K562 (cell line): ENCODE data around the gene HAUS7. TPM values are rescaled to one million over a fixed set of nuclear protein-coding genes. Genes with fewer than 3 reads are reported as not detected.

ENCODE experiments used
- ATAC-seq: fragments of 200-7000 bp; cut with Tn5 transposase; 3 replicates; pipeline ENCODE4 v1.9.1; 2020; ENCODE audit warnings: moderate library complexity
- BruUV-seq: library from RNA; stranded (reverse); fragments of 400-500 nt; replicated peaks from 2 replicates; lab custom pipeline; 2021; lab: Mats Ljungman, UMichigan
- CTCF ChIA-PET: fragments of 300-600 bp; formaldehyde crosslinking; extraction: SDS; loops from one replicate; lab custom pipeline; 2021; ENCODE audit warnings: low intra/inter-chr PET ratio; lab: Yijun Ruan, JAX
- POLR2A ChIA-PET: fragments of 300-600, 350-650 bp; sonication (Branson Sonifier 250); formaldehyde crosslinking; extraction: SDS; loops from one replicate; lab custom pipeline; 2021; ENCODE audit warnings: antibody characterized with exemption, inconsistent platforms; lab: Yijun Ruan, JAX
- DNase-seq, 4 experiments: peaks; one replicate each; pipeline versions ENCODE4 v3.0.0 to v3.0.0-alpha.2; 2011 to 2018; ENCODE audit warnings: low spot score in 3 of 4, mixed read lengths in 3 of 4; ENCODE audit errors: extremely low read depth in 1 of 4
- FAIRE-seq: peaks from 2 replicates; lab custom pipeline; 2011; peaks lifted over from hg19 to GRCh38; lab: Jason Lieb, UNC
- H2AFZ ChIP-seq: 2 replicates; pipeline ENCODE4 v1.6.0; 2011; ENCODE audit warnings: low read depth, low read length, control low read depth, inconsistent platforms
- H3K27ac ChIP-seq: fragments of 200-600 bp; 3 replicates; pipeline ENCODE4 v1.8.0; 2011; ENCODE audit warnings: low read depth, mild to moderate bottlenecking, control low read depth, inconsistent platforms, low read length, moderate library complexity, mixed read lengths; ENCODE audit errors: extremely low read depth
- H3K27me3 ChIP-seq, 2 experiments: fragments of 300-600 bp in 1 of 2; 2 replicates in 1 of 2; 3 replicates in 1 of 2; pipeline versions ENCODE4 v1.6.0 to v1.8.0; 2011; ENCODE audit warnings: inconsistent platforms in 2 of 2, low read length in 2 of 2, mild to moderate bottlenecking in 1 of 2, mixed read lengths in 1 of 2, moderate library complexity in 1 of 2; ENCODE audit not compliant: control insufficient read depth in 2 of 2, insufficient read depth in 2 of 2
- H3K36me3 ChIP-seq: fragments of 300-600 bp; 3 replicates; pipeline ENCODE4 v1.8.0; 2011; ENCODE audit warnings: mild to moderate bottlenecking, low read length, inconsistent platforms; ENCODE audit not compliant: control insufficient read depth, insufficient read depth
- H3K4me1 ChIP-seq, 2 experiments: fragments of 200-600 bp in 1 of 2; replicated peaks in 1 of 2; 2 replicates in 1 of 2; 3 replicates in 1 of 2; pipeline versions ENCODE4 v1.5.1 to v1.8.0; 2011; ENCODE audit warnings: inconsistent platforms in 2 of 2, low read length in 2 of 2, mild to moderate bottlenecking in 1 of 2, mixed read lengths in 1 of 2, moderate library complexity in 1 of 2; ENCODE audit not compliant: control insufficient read depth in 2 of 2, insufficient read depth in 2 of 2
- H3K4me2 ChIP-seq: 2 replicates; pipeline ENCODE4 v1.6.1; 2011; ENCODE audit warnings: low read length, control low read depth, inconsistent platforms, mixed read lengths; ENCODE audit not compliant: insufficient read depth
- H3K4me3 ChIP-seq: fragments of 200-600 bp; sonication (generic), shearing (Covaris generic); 2 replicates; pipeline ENCODE4 v1.5.1; 2016; ENCODE audit warnings: control low read depth, inconsistent platforms
- H3K79me2 ChIP-seq: fragments of 200-600 bp; 3 replicates; pipeline ENCODE4 v1.8.0; 2011; ENCODE audit warnings: low read length, inconsistent platforms; ENCODE audit not compliant: control insufficient read depth, insufficient read depth
- H3K9ac ChIP-seq, 2 experiments: 2 replicates each; pipeline versions ENCODE4 v1.6.0 to v1.6.1; 2011; ENCODE audit warnings: low read depth in 2 of 2, low read length in 2 of 2, control low read depth in 1 of 2, inconsistent platforms in 1 of 2, mild to moderate bottlenecking in 1 of 2, mixed read lengths in 1 of 2; ENCODE audit not compliant: insufficient read depth in 1 of 2
- H3K9me1 ChIP-seq: one replicate; pipeline ENCODE4 v1.6.0; 2011; ENCODE audit warnings: inconsistent platforms, mild to moderate bottlenecking, low read length, moderate library complexity; ENCODE audit not compliant: control insufficient read depth, insufficient read depth
- H3K9me3 ChIP-seq: replicated peaks from 2 replicates; pipeline ENCODE4 v1.5.1; 2011; ENCODE audit warnings: low read depth, low read length, inconsistent platforms; ENCODE audit not compliant: control insufficient read depth, insufficient read depth
- H4K20me1 ChIP-seq: replicated peaks from 2 replicates; pipeline ENCODE4 v1.6.1; 2011; ENCODE audit warnings: low read length, inconsistent platforms, mixed read lengths; ENCODE audit not compliant: control insufficient read depth, insufficient read depth
- MYC ChIP-seq, 2 experiments: fragments of 250-450 bp in 1 of 2; sonication (Bioruptor Pico) in 1 of 2; IDR thresholded peaks; 2 replicates each; pipeline versions ENCODE4 v1.5.1 to v1.6.1; 2012 to 2021; ENCODE audit warnings: low read depth in 2 of 2, borderline replicate concordance in 1 of 2, improper control_type of control experiment in 1 of 2, low read length in 1 of 2, mild to moderate bottlenecking in 1 of 2, moderate library complexity in 1 of 2
- WGBS: fragments of 100-300 bp; shearing (Covaris generic); methylation state at CpG from one replicate; pipeline ENCODE4 v1.1.6; 2016; ENCODE audit warnings: low coverage, mixed read lengths; ENCODE audit not compliant: insufficient coverage; ENCODE audit errors: missing lambda C conversion rate; 5-methylcytosine and 5-hydroxymethylcytosine counted together
- in situ Hi-C: fragments of 300-500 bp; cut with MboI; formaldehyde crosslinking; loops from 4 replicates; pipeline ENCODE4 v1.15.0; 2018; ENCODE audit warnings: inconsistent platforms, mixed read lengths
- intact Hi-C: fragments of 100-400 bp; cut with micrococcal nuclease; formaldehyde crosslinking; loops from 2 replicates; pipeline ENCODE4 v1.14.2; 2022
- polyA plus RNA-seq, 8 experiments: library from polyadenylated mRNA; depleted of rRNA in 4 of 8; stranded (reverse) in 5 of 8; unstranded in 3 of 8; fragments of >200 nt; fragmentation: Nextera tagmentation in 2 of 8; fragmentation: Illumina TruSeq in 1 of 8; extraction: Ambion mirVana in 2 of 8; extraction: Trizol in 1 of 8; gene quantifications; 2 replicates each; pipeline versions ENCODE4 v1.2.1 to v1.2.3, GENCODE V29; 2011 to 2014; ENCODE audit warnings: inconsistent platforms in 1 of 8, missing spikeins in 1 of 8
- total RNA-seq, 7 experiments: library from RNA; depleted of rRNA in 6 of 7; stranded (reverse); fragments of >200 nt in 6 of 7; fragmentation: Illumina TruSeq in 2 of 7; extraction: Trizol in 2 of 7; gene quantifications; 2 replicates each; pipeline versions ENCODE4 v1.2.1 to v1.2.3, GENCODE V29; 2011 to 2021; ENCODE audit warnings: low replicate concordance in 1 of 7
- TF ChIP-seq, protein P1 (sequence below): sonication (generic); formaldehyde crosslinking; IDR thresholded peaks from 2 replicates; pipeline ENCODE4 v1.8.1; 2023; ENCODE audit warnings: mild to moderate bottlenecking, missing genetic modification reagents
- TF ChIP-seq, protein P2 (sequence below): fragments of 250-450 bp; sonication (Bioruptor Pico); IDR thresholded peaks from 2 replicates; pipeline ENCODE4 v1.6.1; 2021; ENCODE audit warnings: mild to moderate bottlenecking
- TF ChIP-seq, protein P3 (sequence below): fragments of 450-650 bp; IDR thresholded peaks from 2 replicates; pipeline ENCODE4 v1.6.1; 2016; ENCODE audit warnings: mild to moderate bottlenecking, moderate library complexity
- TF ChIP-seq, protein P4 (sequence below): fragments of 200-800 bp; sonication (Bioruptor generic); IDR thresholded peaks from 2 replicates; pipeline ENCODE4 v1.6.1; 2017; ENCODE audit warnings: missing genetic modification characterization, missing compliant biosample characterization

The HAUS7 gene
- total and polyA plus RNA-seq, 9 of the 15 experiments (the other 6 are each of a cell fraction or from before 2014, with no cell fraction given): 10.0 to 94.9 (median 48.8) TPM

DNA sequence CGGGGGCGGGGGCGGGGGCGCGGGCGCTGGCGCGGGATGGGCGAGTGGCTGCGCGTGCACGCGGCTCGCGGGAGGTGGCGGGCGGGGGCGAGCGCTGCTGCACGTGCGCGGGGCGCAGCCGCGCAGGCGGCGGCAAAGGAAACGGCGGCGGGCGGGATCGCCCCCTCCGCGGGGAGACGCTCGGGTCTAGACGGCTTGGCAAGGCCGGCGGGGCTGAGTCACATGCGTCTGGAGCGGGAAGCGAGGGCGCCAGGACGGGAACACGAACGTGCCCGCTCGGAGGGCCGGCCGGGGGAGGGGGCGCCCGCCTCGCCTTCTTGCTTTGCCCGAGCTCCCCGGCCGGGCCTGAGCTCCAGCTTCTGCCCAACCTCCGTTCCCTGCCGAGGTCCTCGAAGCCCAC lies 4.3 kb upstream of the HAUS7 start:
- intact Hi-C loops: loop anchor here (5.0 kb wide), 1 partner anchor 33 kb away; no protein-coding TSS in a partner anchor
- no peak for FAIRE-seq
- Histone ChIP-seq H3K27me3 (no peaks in the 10 kb centered on the region), H3K36me3 (no peaks in the 10 kb centered on the region), H3K4me2 (peak overlapping the region; percentile 11; the same call in 1 of the 2 replicates), H3K79me2 (peaks cover 6% of the 10 kb centered on the region), H3K4me3 (no peak overlapping the region), H3K9me3 (no peaks in the 10 kb centered on the region), H2AFZ (peak overlapping the region; percentile 89), H3K9me1 (no peaks in the 10 kb centered on the region), H3K9ac (peak overlapping the region; percentile 46 to 89; a peak in 3 of 4 replicates), H4K20me1 (no peaks in the 10 kb centered on the region), H3K4me1 (peaks cover 4 to 49% of the 10 kb centered on the region in 2 experiments; a peak in 4 of 5 replicates), H3K27ac (no peak overlapping the region)
- in situ Hi-C loops: no loop called here
- CTCF ChIA-PET: no interaction called here
- POLR2A ChIA-PET: no interaction called here
- 0% methylated on average over 3 of the region's 59 CpGs for WGBS
- BruUV-seq: no TSS peak
- ATAC-seq: no peak
- peak; percentile 47 to 77 (median 64) for DNase-seq
- TF ChIP-seq, protein P1, sequence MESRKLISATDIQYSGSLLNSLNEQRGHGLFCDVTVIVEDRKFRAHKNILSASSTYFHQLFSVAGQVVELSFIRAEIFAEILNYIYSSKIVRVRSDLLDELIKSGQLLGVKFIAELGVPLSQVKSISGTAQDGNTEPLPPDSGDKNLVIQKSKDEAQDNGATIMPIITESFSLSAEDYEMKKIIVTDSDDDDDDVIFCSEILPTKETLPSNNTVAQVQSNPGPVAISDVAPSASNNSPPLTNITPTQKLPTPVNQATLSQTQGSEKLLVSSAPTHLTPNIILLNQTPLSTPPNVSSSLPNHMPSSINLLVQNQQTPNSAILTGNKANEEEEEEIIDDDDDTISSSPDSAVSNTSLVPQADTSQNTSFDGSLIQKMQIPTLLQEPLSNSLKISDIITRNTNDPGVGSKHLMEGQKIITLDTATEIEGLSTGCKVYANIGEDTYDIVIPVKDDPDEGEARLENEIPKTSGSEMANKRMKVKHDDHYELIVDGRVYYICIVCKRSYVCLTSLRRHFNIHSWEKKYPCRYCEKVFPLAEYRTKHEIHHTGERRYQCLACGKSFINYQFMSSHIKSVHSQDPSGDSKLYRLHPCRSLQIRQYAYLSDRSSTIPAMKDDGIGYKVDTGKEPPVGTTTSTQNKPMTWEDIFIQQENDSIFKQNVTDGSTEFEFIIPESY (CRISPR knock-in tag): no peak
- TF ChIP-seq MYC (IDR thresholded peaks at IDR 0.05; ENCODE audit: low read depth, low read length) (0 out of 2 replicates have a peak, but pooled peaks have one; percentile 35), MYC (CRISPR knock-in tag; IDR thresholded peaks at IDR 0.05; ENCODE audit: borderline replicate concordance, low read depth) (no peak)
- TF ChIP-seq, protein P2, sequence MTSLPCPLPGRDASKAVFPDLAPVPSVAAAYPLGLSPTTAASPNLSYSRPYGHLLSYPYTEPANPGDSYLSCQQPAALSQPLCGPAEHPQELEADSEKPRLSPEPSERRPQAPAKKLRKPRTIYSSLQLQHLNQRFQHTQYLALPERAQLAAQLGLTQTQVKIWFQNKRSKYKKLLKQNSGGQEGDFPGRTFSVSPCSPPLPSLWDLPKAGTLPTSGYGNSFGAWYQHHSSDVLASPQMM (CRISPR knock-in tag): no peak
- TF ChIP-seq, protein P3, sequence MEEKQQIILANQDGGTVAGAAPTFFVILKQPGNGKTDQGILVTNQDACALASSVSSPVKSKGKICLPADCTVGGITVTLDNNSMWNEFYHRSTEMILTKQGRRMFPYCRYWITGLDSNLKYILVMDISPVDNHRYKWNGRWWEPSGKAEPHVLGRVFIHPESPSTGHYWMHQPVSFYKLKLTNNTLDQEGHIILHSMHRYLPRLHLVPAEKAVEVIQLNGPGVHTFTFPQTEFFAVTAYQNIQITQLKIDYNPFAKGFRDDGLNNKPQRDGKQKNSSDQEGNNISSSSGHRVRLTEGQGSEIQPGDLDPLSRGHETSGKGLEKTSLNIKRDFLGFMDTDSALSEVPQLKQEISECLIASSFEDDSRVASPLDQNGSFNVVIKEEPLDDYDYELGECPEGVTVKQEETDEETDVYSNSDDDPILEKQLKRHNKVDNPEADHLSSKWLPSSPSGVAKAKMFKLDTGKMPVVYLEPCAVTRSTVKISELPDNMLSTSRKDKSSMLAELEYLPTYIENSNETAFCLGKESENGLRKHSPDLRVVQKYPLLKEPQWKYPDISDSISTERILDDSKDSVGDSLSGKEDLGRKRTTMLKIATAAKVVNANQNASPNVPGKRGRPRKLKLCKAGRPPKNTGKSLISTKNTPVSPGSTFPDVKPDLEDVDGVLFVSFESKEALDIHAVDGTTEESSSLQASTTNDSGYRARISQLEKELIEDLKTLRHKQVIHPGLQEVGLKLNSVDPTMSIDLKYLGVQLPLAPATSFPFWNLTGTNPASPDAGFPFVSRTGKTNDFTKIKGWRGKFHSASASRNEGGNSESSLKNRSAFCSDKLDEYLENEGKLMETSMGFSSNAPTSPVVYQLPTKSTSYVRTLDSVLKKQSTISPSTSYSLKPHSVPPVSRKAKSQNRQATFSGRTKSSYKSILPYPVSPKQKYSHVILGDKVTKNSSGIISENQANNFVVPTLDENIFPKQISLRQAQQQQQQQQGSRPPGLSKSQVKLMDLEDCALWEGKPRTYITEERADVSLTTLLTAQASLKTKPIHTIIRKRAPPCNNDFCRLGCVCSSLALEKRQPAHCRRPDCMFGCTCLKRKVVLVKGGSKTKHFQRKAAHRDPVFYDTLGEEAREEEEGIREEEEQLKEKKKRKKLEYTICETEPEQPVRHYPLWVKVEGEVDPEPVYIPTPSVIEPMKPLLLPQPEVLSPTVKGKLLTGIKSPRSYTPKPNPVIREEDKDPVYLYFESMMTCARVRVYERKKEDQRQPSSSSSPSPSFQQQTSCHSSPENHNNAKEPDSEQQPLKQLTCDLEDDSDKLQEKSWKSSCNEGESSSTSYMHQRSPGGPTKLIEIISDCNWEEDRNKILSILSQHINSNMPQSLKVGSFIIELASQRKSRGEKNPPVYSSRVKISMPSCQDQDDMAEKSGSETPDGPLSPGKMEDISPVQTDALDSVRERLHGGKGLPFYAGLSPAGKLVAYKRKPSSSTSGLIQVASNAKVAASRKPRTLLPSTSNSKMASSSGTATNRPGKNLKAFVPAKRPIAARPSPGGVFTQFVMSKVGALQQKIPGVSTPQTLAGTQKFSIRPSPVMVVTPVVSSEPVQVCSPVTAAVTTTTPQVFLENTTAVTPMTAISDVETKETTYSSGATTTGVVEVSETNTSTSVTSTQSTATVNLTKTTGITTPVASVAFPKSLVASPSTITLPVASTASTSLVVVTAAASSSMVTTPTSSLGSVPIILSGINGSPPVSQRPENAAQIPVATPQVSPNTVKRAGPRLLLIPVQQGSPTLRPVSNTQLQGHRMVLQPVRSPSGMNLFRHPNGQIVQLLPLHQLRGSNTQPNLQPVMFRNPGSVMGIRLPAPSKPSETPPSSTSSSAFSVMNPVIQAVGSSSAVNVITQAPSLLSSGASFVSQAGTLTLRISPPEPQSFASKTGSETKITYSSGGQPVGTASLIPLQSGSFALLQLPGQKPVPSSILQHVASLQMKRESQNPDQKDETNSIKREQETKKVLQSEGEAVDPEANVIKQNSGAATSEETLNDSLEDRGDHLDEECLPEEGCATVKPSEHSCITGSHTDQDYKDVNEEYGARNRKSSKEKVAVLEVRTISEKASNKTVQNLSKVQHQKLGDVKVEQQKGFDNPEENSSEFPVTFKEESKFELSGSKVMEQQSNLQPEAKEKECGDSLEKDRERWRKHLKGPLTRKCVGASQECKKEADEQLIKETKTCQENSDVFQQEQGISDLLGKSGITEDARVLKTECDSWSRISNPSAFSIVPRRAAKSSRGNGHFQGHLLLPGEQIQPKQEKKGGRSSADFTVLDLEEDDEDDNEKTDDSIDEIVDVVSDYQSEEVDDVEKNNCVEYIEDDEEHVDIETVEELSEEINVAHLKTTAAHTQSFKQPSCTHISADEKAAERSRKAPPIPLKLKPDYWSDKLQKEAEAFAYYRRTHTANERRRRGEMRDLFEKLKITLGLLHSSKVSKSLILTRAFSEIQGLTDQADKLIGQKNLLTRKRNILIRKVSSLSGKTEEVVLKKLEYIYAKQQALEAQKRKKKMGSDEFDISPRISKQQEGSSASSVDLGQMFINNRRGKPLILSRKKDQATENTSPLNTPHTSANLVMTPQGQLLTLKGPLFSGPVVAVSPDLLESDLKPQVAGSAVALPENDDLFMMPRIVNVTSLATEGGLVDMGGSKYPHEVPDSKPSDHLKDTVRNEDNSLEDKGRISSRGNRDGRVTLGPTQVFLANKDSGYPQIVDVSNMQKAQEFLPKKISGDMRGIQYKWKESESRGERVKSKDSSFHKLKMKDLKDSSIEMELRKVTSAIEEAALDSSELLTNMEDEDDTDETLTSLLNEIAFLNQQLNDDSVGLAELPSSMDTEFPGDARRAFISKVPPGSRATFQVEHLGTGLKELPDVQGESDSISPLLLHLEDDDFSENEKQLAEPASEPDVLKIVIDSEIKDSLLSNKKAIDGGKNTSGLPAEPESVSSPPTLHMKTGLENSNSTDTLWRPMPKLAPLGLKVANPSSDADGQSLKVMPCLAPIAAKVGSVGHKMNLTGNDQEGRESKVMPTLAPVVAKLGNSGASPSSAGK: peak; percentile 85
- TF ChIP-seq, protein P4, sequence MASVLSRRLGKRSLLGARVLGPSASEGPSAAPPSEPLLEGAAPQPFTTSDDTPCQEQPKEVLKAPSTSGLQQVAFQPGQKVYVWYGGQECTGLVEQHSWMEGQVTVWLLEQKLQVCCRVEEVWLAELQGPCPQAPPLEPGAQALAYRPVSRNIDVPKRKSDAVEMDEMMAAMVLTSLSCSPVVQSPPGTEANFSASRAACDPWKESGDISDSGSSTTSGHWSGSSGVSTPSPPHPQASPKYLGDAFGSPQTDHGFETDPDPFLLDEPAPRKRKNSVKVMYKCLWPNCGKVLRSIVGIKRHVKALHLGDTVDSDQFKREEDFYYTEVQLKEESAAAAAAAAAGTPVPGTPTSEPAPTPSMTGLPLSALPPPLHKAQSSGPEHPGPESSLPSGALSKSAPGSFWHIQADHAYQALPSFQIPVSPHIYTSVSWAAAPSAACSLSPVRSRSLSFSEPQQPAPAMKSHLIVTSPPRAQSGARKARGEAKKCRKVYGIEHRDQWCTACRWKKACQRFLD (CRISPR knock-in tag): no peak
